H1 (cell line): ENCODE measurements around the gene HERC4. TPM values are rescaled to one million over a fixed set of nuclear protein-coding genes. Genes with fewer than 3 reads are reported as not detected.

Experiments used
- CTCF ChIA-PET: fragments of 300-600 bp; sonication (Branson Sonifier 250); formaldehyde crosslinking; loops from one replicate; lab custom pipeline; 2021; ENCODE audit not compliant: partially characterized antibody; lab: Charles Lee
- POLR2A ChIA-PET: fragments of 300-600 bp; sonication (Branson Sonifier 250); formaldehyde crosslinking; loops from one replicate; lab custom pipeline; 2021; ENCODE audit warnings: inconsistent platforms; ENCODE audit not compliant: partially characterized antibody; lab: Charles Lee
- DNase-seq, 2 experiments: peaks; one replicate each; pipeline versions ENCODE4 v3.0.0 to v3.0.0-alpha.2; 2010 to 2022; ENCODE audit warnings: low spot score in 2 of 2, low read depth in 1 of 2, mixed read lengths in 1 of 2
- FAIRE-seq: peaks from 2 replicates; lab custom pipeline; 2011; peaks lifted over from hg19 to GRCh38; lab: Jason Lieb, UNC
- H2AFZ ChIP-seq: 2 replicates; pipeline ENCODE4 v1.8.1; 2012; ENCODE audit warnings: low read length, inconsistent platforms
- H2AK5ac ChIP-seq: 2 replicates; pipeline ENCODE4 v1.6.1; 2013; ENCODE audit warnings: low read depth, low read length
- H2BK120ac ChIP-seq: replicated peaks from 2 replicates; pipeline ENCODE3; 2013; ENCODE audit warnings: low read depth, low read length, inconsistent platforms
- H2BK12ac ChIP-seq: 2 replicates; pipeline ENCODE4 v1.6.1; 2013; ENCODE audit warnings: low read depth, low read length
- H2BK15ac ChIP-seq: 2 replicates; pipeline ENCODE4 v1.6.1; 2013; ENCODE audit warnings: low read length
- H2BK20ac ChIP-seq: 2 replicates; pipeline ENCODE4 v1.6.1; 2013; ENCODE audit warnings: low read length
- H2BK5ac ChIP-seq: 2 replicates; pipeline ENCODE4 v1.6.1; 2013; ENCODE audit warnings: low read depth, low read length
- H3K14ac ChIP-seq: 2 replicates; pipeline ENCODE4 v1.6.1; 2013; ENCODE audit warnings: inconsistent platforms; ENCODE audit not compliant: insufficient read length
- H3K18ac ChIP-seq: 2 replicates; pipeline ENCODE4 v1.6.1; 2013; ENCODE audit warnings: low read length; ENCODE audit errors: extremely low read depth
- H3K23ac ChIP-seq: 2 replicates; pipeline ENCODE4 v1.6.1; 2013; ENCODE audit warnings: inconsistent platforms; ENCODE audit not compliant: insufficient read length
- H3K23me2 ChIP-seq: 2 replicates; pipeline ENCODE4 v1.6.1; 2013; ENCODE audit warnings: low read depth, low read length
- H3K27ac ChIP-seq: 2 replicates; pipeline ENCODE4 v1.6.1; 2011; ENCODE audit warnings: low read depth, low read length, inconsistent platforms
- H3K27me3 ChIP-seq, 4 experiments: replicated peaks in 1 of 4; 1 replicate in 1 of 4; 2 replicates in 3 of 4; pipeline versions ENCODE4 v1.6.1 to v1.8.1; 2011 to 2013; ENCODE audit warnings: low read length in 3 of 4, mild to moderate bottlenecking in 3 of 4, inconsistent platforms in 2 of 4, mixed read lengths in 2 of 4, moderate library complexity in 1 of 4; ENCODE audit not compliant: control insufficient read depth in 3 of 4, insufficient read depth in 3 of 4; ENCODE audit errors: extremely low read depth in 1 of 4
- H3K36me3 ChIP-seq, 4 experiments: 2 replicates each; pipeline versions ENCODE4 v1.6.1 to v1.8.1; 2011 to 2013; ENCODE audit warnings: mild to moderate bottlenecking in 4 of 4, low read length in 3 of 4, moderate library complexity in 2 of 4, control low read depth in 1 of 4, inconsistent platforms in 1 of 4; ENCODE audit not compliant: insufficient read depth in 4 of 4, control insufficient read depth in 2 of 4
- H3K4ac ChIP-seq: replicated peaks from 2 replicates; pipeline ENCODE3; 2013; ENCODE audit warnings: low read length, low read depth, mixed read lengths, inconsistent platforms; ENCODE audit not compliant: insufficient read length
- H3K4me1 ChIP-seq, 4 experiments: replicated peaks in 1 of 4; 1 replicate in 1 of 4; 2 replicates in 3 of 4; pipeline versions ENCODE4 v1.6.1 to v1.8.1; 2011 to 2013; ENCODE audit warnings: low read length in 3 of 4, inconsistent platforms in 2 of 4, mixed read lengths in 1 of 4; ENCODE audit not compliant: insufficient read depth in 4 of 4, control insufficient read depth in 3 of 4
- H3K4me2 ChIP-seq, 2 experiments: 2 replicates each; pipeline versions ENCODE4 v1.6.1 to v1.8.1; 2011 to 2013; ENCODE audit warnings: low read depth in 2 of 2, low read length in 2 of 2, control low read depth in 1 of 2, inconsistent platforms in 1 of 2, mild to moderate bottlenecking in 1 of 2; ENCODE audit not compliant: insufficient read depth in 1 of 2
- H3K4me3 ChIP-seq, 4 experiments: fragments of 200-600, 300-600 bp in 1 of 4; sonication (generic), shearing (Covaris generic), sonication (Bioruptor Twin) in 1 of 4; 2 replicates each; pipeline versions ENCODE4 v1.5.1 to v1.8.1; 2011 to 2016; ENCODE audit warnings: low read length in 4 of 4, low read depth in 3 of 4, control low read depth in 2 of 4, inconsistent platforms in 2 of 4, mild to moderate bottlenecking in 2 of 4, mixed read lengths in 1 of 4, moderate library complexity in 1 of 4; ENCODE audit not compliant: insufficient read depth in 2 of 4; ENCODE audit errors: extremely low read depth in 1 of 4
- H3K56ac ChIP-seq: replicated peaks from 2 replicates; pipeline ENCODE3; 2013; ENCODE audit warnings: low read depth, mild to moderate bottlenecking, mixed read lengths, low read length, inconsistent platforms; ENCODE audit not compliant: insufficient read length
- H3K79me1 ChIP-seq: 2 replicates; pipeline ENCODE4 v1.6.1; 2013; ENCODE audit warnings: low read depth, low read length, control low read depth
- H3K79me2 ChIP-seq, 2 experiments: 2 replicates each; pipeline versions ENCODE4 v1.6.1 to v1.8.1; 2012 to 2013; ENCODE audit warnings: low read length in 2 of 2, mild to moderate bottlenecking in 2 of 2, inconsistent platforms in 1 of 2; ENCODE audit not compliant: insufficient read depth in 2 of 2, control insufficient read depth in 1 of 2
- H3K9ac ChIP-seq, 4 experiments: replicated peaks in 1 of 4; 1 replicate in 1 of 4; 2 replicates in 3 of 4; pipeline versions ENCODE4 v1.6.1 to v1.8.1; 2011 to 2013; ENCODE audit warnings: low read depth in 3 of 4, low read length in 3 of 4, control low read depth in 2 of 4, mild to moderate bottlenecking in 2 of 4, moderate library complexity in 2 of 4, inconsistent platforms in 1 of 4; ENCODE audit errors: extremely low read depth in 1 of 4
- H3K9me3 ChIP-seq, 2 experiments: 2 replicates each; pipeline versions ENCODE4 v1.6.1 to v1.8.1; 2012 to 2013; ENCODE audit warnings: mild to moderate bottlenecking in 2 of 2, moderate library complexity in 2 of 2, control low read depth in 1 of 2, inconsistent platforms in 1 of 2, low read depth in 1 of 2, low read length in 1 of 2, mixed read lengths in 1 of 2; ENCODE audit not compliant: insufficient read depth in 2 of 2
- H4K20me1 ChIP-seq, 2 experiments: replicated peaks in 1 of 2; 2 replicates each; pipeline versions ENCODE3 to v1.8.1; 2011 to 2013; ENCODE audit warnings: inconsistent platforms in 2 of 2, low read length in 2 of 2, mild to moderate bottlenecking in 1 of 2; ENCODE audit not compliant: insufficient read depth in 2 of 2, control insufficient read depth in 1 of 2
- H4K5ac ChIP-seq: 2 replicates; pipeline ENCODE4 v1.6.1; 2013; ENCODE audit warnings: low read length, low read depth, mixed read lengths, inconsistent platforms; ENCODE audit not compliant: insufficient read length
- H4K8ac ChIP-seq: 2 replicates; pipeline ENCODE4 v1.8.0; 2013; ENCODE audit warnings: mild to moderate bottlenecking, moderate library complexity, low read length, inconsistent platforms; ENCODE audit not compliant: insufficient read depth; ENCODE audit errors: extremely low read depth
- H4K91ac ChIP-seq: replicated peaks from 2 replicates; pipeline ENCODE3; 2013; ENCODE audit warnings: low read length, mixed read lengths, inconsistent platforms; ENCODE audit not compliant: insufficient read length
- CREB1 ChIP-seq: IDR thresholded peaks from 2 replicates; pipeline ENCODE4 v1.6.1; 2012; ENCODE audit warnings: inconsistent platforms
- RBBP5 ChIP-seq: IDR thresholded peaks from 2 replicates; pipeline ENCODE4 v1.7.1; 2012; ENCODE audit warnings: low read depth, mild to moderate bottlenecking, inconsistent platforms, low read length, moderate library complexity, borderline replicate concordance
- WGBS, 2 experiments: shearing (Covaris generic) in 1 of 2; methylation state at CpG; one replicate each; pipeline versions ENCODE4 v1.1.6 to v1.1.7; 2013 to 2015; ENCODE audit warnings: low lambda C conversion rate in 2 of 2, mixed read lengths in 2 of 2, inconsistent platforms in 1 of 2, low coverage in 1 of 2, missing lambda C conversion rate in 1 of 2; ENCODE audit not compliant: insufficient replicate concordance in 2 of 2, insufficient coverage in 1 of 2, insufficient read length in 1 of 2; ENCODE audit errors: extremely low coverage in 1 of 2, missing lambda C conversion rate in 1 of 2; 5-methylcytosine and 5-hydroxymethylcytosine counted together
- polyA plus RNA-seq, 7 experiments: library from polyadenylated mRNA; depleted of rRNA in 3 of 7; stranded (reverse) in 5 of 7; unstranded in 2 of 7; fragments of >200 nt in 5 of 7; fragments of 200-250 nt in 2 of 7; gene quantifications; 1 replicate in 5 of 7; 2 replicates in 1 of 7; 4 replicates in 1 of 7; pipeline versions ENCODE4 v1.2.1 to v1.2.3, GENCODE V29; 2011 to 2013; ENCODE audit warnings: missing spikeins in 2 of 7, mixed read lengths in 2 of 7
- total RNA-seq: library from RNA; stranded (reverse); fragmentation: NEBNext Ultra II Directional; extraction: Animal tissue kit (Norgen Biotek cat#: 25700); gene quantifications from 2 replicates; pipeline ENCODE4 v1.2.1, GENCODE V29; 2021

Gene HERC4
- total and polyA plus RNA-seq, 2 of the 8 experiments (the other 6 are each of a cell fraction or from before 2014, with no cell fraction given), result 7.5 to 44.0 TPM

DNA sequence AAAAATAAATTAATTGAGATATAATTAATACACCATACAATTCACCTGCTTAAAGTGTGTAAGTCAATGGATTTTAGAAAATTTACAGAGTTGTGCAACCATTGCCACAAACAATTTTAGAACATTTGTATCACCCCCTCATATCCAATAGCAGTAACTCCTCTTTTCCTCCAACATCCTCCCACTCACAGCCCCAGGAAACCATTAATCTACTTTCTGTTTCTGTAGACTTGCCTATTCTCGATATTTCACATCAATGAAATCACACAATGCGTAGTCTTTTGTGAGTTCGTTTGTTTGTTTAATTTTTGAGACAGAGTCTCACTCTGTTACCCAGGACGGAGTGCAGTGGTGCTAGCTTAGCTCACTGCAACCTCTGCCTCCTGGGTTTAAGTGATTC lies 13.7 kb upstream of the HERC4 start:
- Histone ChIP-seq H4K8ac (no peak overlapping the region), H2AK5ac (no peak overlapping the region), H3K36me3 (no peaks in the 10 kb centered on the region), H3K9ac (no peak overlapping the region; a peak in 1 of 7 replicates), H4K5ac (no peak overlapping the region), H3K79me2 (no peaks in the 10 kb centered on the region), H2BK20ac (no peak overlapping the region), H3K4me2 (no peak overlapping the region), H2BK15ac (no peak overlapping the region), H3K23ac (no peak overlapping the region), H2BK12ac (0 out of 2 replicates have a peak overlapping the region, but pooled peaks have one; percentile 39), H3K4me3 (no peak overlapping the region), H3K27ac (no peak overlapping the region), H3K9me3 (no peaks in the 10 kb centered on the region), H3K18ac (no peak overlapping the region), H3K14ac (no peak overlapping the region), H2BK120ac (no peak overlapping the region), H3K79me1 (no peaks in the 10 kb centered on the region), H3K23me2 (no peaks in the 10 kb centered on the region), H4K91ac (no peak overlapping the region), H2AFZ (no peak overlapping the region), H3K56ac (no peak overlapping the region), H2BK5ac (no peak overlapping the region), H3K27me3 (no peaks in the 10 kb centered on the region), H4K20me1 (no peaks in the 10 kb centered on the region), H3K4me1 (peaks cover 0 to 7% (median 0%) of the 10 kb centered on the region in 4 experiments; a peak in 2 of 7 replicates), H3K4ac (no peak overlapping the region)
- POLR2A ChIA-PET, result no interaction called here
- WGBS, 2 experiments, result 88% methylated on average over 4 of the region's 4 CpGs; no CpG with 5 or more reads in 1 of the 2 experiments
- CTCF ChIA-PET, result interaction anchor here (1.0 to 7.5 kb wide), 2 partner anchors 21 to 67 kb away, joined by 3 to 49 read pairs; no protein-coding TSS in a partner anchor
- FAIRE-seq (no peak), DNase-seq (no peak)
- no peak for TF ChIP-seq RBBP5
- TF ChIP-seq CREB1, result no peak
